Liver (tissue), 9 donors: ENCODE data around the gene ITPA. TPM values are rescaled to one million over a fixed set of nuclear protein-coding genes. Genes with fewer than 3 reads are reported as not detected.

ENCODE experiments used
- DNase-seq: peaks from one replicate; pipeline ENCODE4 v3.0.0-alpha.2; 2017; ENCODE audit warnings: low spot score
- H3K27ac ChIP-seq, 2 donors: one replicate each; pipeline ENCODE4 v1.7.0; 2013; ENCODE audit warnings: inconsistent platforms in 2 of 2, low read length in 2 of 2, control low read depth in 1 of 2, low read depth in 1 of 2, mild to moderate bottlenecking in 1 of 2
- H3K27me3 ChIP-seq, 4 donors: one replicate each; pipeline versions ENCODE4 v1.6.1 to v1.7.0; 2013; ENCODE audit warnings: low read length in 3 of 4, inconsistent platforms in 1 of 4, mild to moderate bottlenecking in 1 of 4, moderate library complexity in 1 of 4; ENCODE audit not compliant: control insufficient read depth in 4 of 4, insufficient read depth in 4 of 4
- H3K36me3 ChIP-seq, 4 donors: one replicate each; pipeline versions ENCODE4 v1.6.1 to v1.7.0; 2013; ENCODE audit warnings: low read length in 3 of 4, mild to moderate bottlenecking in 3 of 4, low read depth in 1 of 4, moderate library complexity in 1 of 4; ENCODE audit not compliant: control insufficient read depth in 4 of 4, insufficient read depth in 3 of 4
- H3K4me1 ChIP-seq, 4 donors: one replicate each; pipeline versions ENCODE4 v1.6.1 to v1.7.0; 2013; ENCODE audit warnings: low read length in 3 of 4, mild to moderate bottlenecking in 3 of 4, moderate library complexity in 1 of 4; ENCODE audit not compliant: control insufficient read depth in 4 of 4, insufficient read depth in 4 of 4
- H3K4me3 ChIP-seq, 3 donors: one replicate each; pipeline versions ENCODE4 v1.6.1 to v1.7.0; 2013; ENCODE audit warnings: low read length in 3 of 3, control low read depth in 1 of 3, low read depth in 1 of 3, mild to moderate bottlenecking in 1 of 3
- H3K9ac ChIP-seq, 2 donors: one replicate each; pipeline ENCODE4 v1.7.0; 2013; ENCODE audit warnings: low read length in 2 of 2, mild to moderate bottlenecking in 2 of 2, moderate library complexity in 2 of 2, control low read depth in 1 of 2, low read depth in 1 of 2
- H3K9me3 ChIP-seq, 4 donors: one replicate each; pipeline versions ENCODE4 v1.6.1 to v1.7.0; 2013; ENCODE audit warnings: low read length in 3 of 4; ENCODE audit not compliant: control insufficient read depth in 4 of 4
- ATF3 ChIP-seq: IDR thresholded peaks from 2 replicates; pipeline ENCODE4 v1.6.1; 2016; ENCODE audit warnings: antibody characterized with exemption
- CTCF ChIP-seq: fragments of 150-350 bp; IDR thresholded peaks from 2 replicates; pipeline ENCODE4 v1.5.1; 2017; ENCODE audit warnings: improper control_type of control experiment, low read depth, low read length; ENCODE audit not compliant: missing input control
- EGR1 ChIP-seq, 2 donors: IDR thresholded peaks; 2 replicates each; pipeline ENCODE4 v1.6.1; 2016 to 2018; ENCODE audit warnings: antibody characterized with exemption in 2 of 2, low read depth in 2 of 2
- FOXA1 ChIP-seq: IDR thresholded peaks from 2 replicates; pipeline ENCODE4 v1.6.1; 2016; ENCODE audit warnings: antibody characterized with exemption
- FOXA2 ChIP-seq: IDR thresholded peaks from 2 replicates; pipeline ENCODE4 v1.6.1; 2016; ENCODE audit warnings: antibody characterized with exemption
- GABPA ChIP-seq, 2 donors: IDR thresholded peaks in 1 of 2; conservative IDR thresholded peaks in 1 of 2; 2 replicates each; pipeline ENCODE4 v1.6.1; 2016; ENCODE audit warnings: antibody characterized with exemption in 2 of 2, mild to moderate bottlenecking in 1 of 2, moderate library complexity in 1 of 2
- HNF4A ChIP-seq, 2 donors: conservative IDR thresholded peaks; 2 replicates each; pipeline ENCODE4 v1.6.1; 2016; ENCODE audit warnings: antibody characterized with exemption in 2 of 2, mild to moderate bottlenecking in 2 of 2
- HNF4G ChIP-seq: IDR thresholded peaks from 2 replicates; pipeline ENCODE4 v1.6.1; 2016; ENCODE audit warnings: antibody characterized with exemption
- JUND ChIP-seq, 2 donors: IDR thresholded peaks; 2 replicates each; pipeline ENCODE4 v1.6.1; 2016; ENCODE audit warnings: antibody characterized with exemption in 2 of 2
- NR2F2 ChIP-seq: IDR thresholded peaks from 2 replicates; pipeline ENCODE4 v1.6.1; 2016; ENCODE audit warnings: antibody characterized with exemption
- RAD21 ChIP-seq, 2 donors: IDR thresholded peaks; 2 replicates each; pipeline ENCODE4 v1.6.1; 2016; ENCODE audit warnings: antibody characterized with exemption in 2 of 2, mild to moderate bottlenecking in 2 of 2
- REST ChIP-seq: IDR thresholded peaks from 2 replicates; pipeline ENCODE4 v1.6.1; 2016; ENCODE audit warnings: antibody characterized with exemption, mild to moderate bottlenecking
- RXRA ChIP-seq, 2 donors: IDR thresholded peaks; 2 replicates each; pipeline ENCODE4 v1.6.1; 2017 to 2018; ENCODE audit warnings: antibody characterized with exemption in 2 of 2, mild to moderate bottlenecking in 1 of 2
- SP1 ChIP-seq: IDR thresholded peaks from 2 replicates; pipeline ENCODE4 v1.6.1; 2018; ENCODE audit warnings: antibody characterized with exemption, mild to moderate bottlenecking
- TAF1 ChIP-seq: conservative IDR thresholded peaks from 2 replicates; pipeline ENCODE4 v1.6.1; 2016; ENCODE audit warnings: antibody characterized with exemption, mild to moderate bottlenecking
- YY1 ChIP-seq: IDR thresholded peaks from 2 replicates; pipeline ENCODE4 v1.6.1; 2016; ENCODE audit warnings: antibody characterized with exemption, mild to moderate bottlenecking
- ZBTB33 ChIP-seq: IDR thresholded peaks from 2 replicates; pipeline ENCODE4 v1.6.1; 2016; ENCODE audit warnings: antibody characterized with exemption
- WGBS: extraction: QIAGEN DNeasy Blood & Tissue Kit; methylation state at CpG from one replicate; pipeline ENCODE4 v1.1.7; 2013; 5-methylcytosine and 5-hydroxymethylcytosine counted together
- polyA plus RNA-seq, 2 donors: library from polyadenylated mRNA; stranded (reverse) in 1 of 2; unstranded in 1 of 2; fragments of 200-250 nt in 1 of 2; fragments of >200 nt in 1 of 2; fragmentation: Nextera tagmentation in 1 of 2; extraction: Ambion mirVana in 1 of 2; gene quantifications; one replicate each; pipeline versions ENCODE4 v1.2.1 to v1.2.3, GENCODE V29; 2013 to 2015
- total RNA-seq, 2 donors: library from RNA; depleted of rRNA; stranded (reverse); fragments of >200 nt; gene quantifications; one replicate each; pipeline ENCODE4 v1.2.3, GENCODE V29; 2014
- donor health status: healthy.
- donor health status: healthy.
- donor health status: healthy.
- donor health status: healthy.
- donor health status: healthy.

ITPA gene
- total and polyA plus RNA-seq, 4 donors: 14.4 to 39.8 (median 19.7) TPM

- DNase-seq: no peak
- no peaks in the 10 kb centered on the region for H3K27me3 ChIP-seq
- no peaks in the 10 kb centered on the region for H3K4me1 ChIP-seq
- H3K9ac ChIP-seq: no peak overlapping the region
- TF ChIP-seq FOXA1 (no peak), EGR1 (IDR thresholded peaks at IDR 0.05; ENCODE audit: low read depth in 2 of 2) (no peak), GABPA (IDR thresholded peaks at IDR 0.05 in 1 of 2, conservative IDR thresholded peaks at IDR 0.05 in 1 of 2) (no peak), ZBTB33 (no peak), YY1 (no peak), ATF3 (no peak), NR2F2 (no peak), HNF4A (conservative IDR thresholded peaks at IDR 0.05) (no peak), REST (no peak), RAD21 (IDR thresholded peaks at IDR 0.05) (no peak), HNF4G (no peak), RXRA (IDR thresholded peaks at IDR 0.05) (no peak), CTCF (no peak), TAF1 (no peak), FOXA2 (no peak)
- H3K9me3 ChIP-seq: no peaks in the 10 kb centered on the region
- no peak overlapping the region for H3K27ac ChIP-seq
- H3K36me3 ChIP-seq: peaks cover 0 to 2% (median 2%) of the 10 kb centered on the region in 4 donors
- H3K4me3 ChIP-seq: no peak overlapping the region
- 91% methylated on average over 42 of the region's 42 CpGs for WGBS
These were observed 18.8 kb downstream of the ITPA start for GRCh38 chr20:3227936-3228749.

- WGBS: 92% methylated on average over 11 of the region's 11 CpGs
- DNase-seq: no peak
- TF ChIP-seq EGR1 (IDR thresholded peaks at IDR 0.05; ENCODE audit: low read depth in 2 of 2): no peak
- no peak for TF ChIP-seq NR2F2
- TF ChIP-seq REST: no peak
- TF ChIP-seq GABPA (IDR thresholded peaks at IDR 0.05 in 1 of 2, conservative IDR thresholded peaks at IDR 0.05 in 1 of 2): no peak
- TF ChIP-seq HNF4A (conservative IDR thresholded peaks at IDR 0.05): no peak
- no peak for TF ChIP-seq SP1
- TF ChIP-seq ATF3: no peak
- no peak for TF ChIP-seq FOXA1
- TF ChIP-seq RXRA (IDR thresholded peaks at IDR 0.05): no peak
- no peak for TF ChIP-seq RAD21 (IDR thresholded peaks at IDR 0.05)
- TF ChIP-seq JUND (IDR thresholded peaks at IDR 0.05): no peak
- TF ChIP-seq YY1: no peak
- no peak for TF ChIP-seq ZBTB33
- TF ChIP-seq HNF4G: no peak
These were observed 19.4 kb downstream of the ITPA start for GRCh38 chr20:3228750-3229032.

More at GRCh38 chr20:3228750-3229032, 19.4 kb downstream of the ITPA start:
- H3K9me3 ChIP-seq: no peaks in the 10 kb centered on the region
- no peak overlapping the region for H3K27ac ChIP-seq
- no peaks in the 10 kb centered on the region for H3K4me1 ChIP-seq
- H3K9ac ChIP-seq: no peak overlapping the region
- peaks cover 0 to under 1% (median under 1%) of the 10 kb centered on the region in 4 donors for H3K36me3 ChIP-seq
- H3K4me3 ChIP-seq: no peak overlapping the region
- no peaks in the 10 kb centered on the region for H3K27me3 ChIP-seq
